Stimulated activated CD8-positive, alpha-beta memory T cell treated with anti-CD3 and anti-CD28 coated beads, Interleukin-15, amount 100 ng/mL, for 24 hours (primary cell): ENCODE measurements around the gene PRF1.
A peak's percentile ranks its signal among the peaks of the same experiment; 100 is the strongest.
"Not testable (repeated sequence)": the region's sequence is repeated elsewhere in the genome, so short reads cannot be mapped to it uniquely, and the experiment has no call there.

ENCODE experiments used
- DNase-seq: peaks from one replicate; pipeline ENCODE4 v3.0.0-alpha.2; 2020; ENCODE audit warnings: low read depth

The PRF1 gene

DNA sequence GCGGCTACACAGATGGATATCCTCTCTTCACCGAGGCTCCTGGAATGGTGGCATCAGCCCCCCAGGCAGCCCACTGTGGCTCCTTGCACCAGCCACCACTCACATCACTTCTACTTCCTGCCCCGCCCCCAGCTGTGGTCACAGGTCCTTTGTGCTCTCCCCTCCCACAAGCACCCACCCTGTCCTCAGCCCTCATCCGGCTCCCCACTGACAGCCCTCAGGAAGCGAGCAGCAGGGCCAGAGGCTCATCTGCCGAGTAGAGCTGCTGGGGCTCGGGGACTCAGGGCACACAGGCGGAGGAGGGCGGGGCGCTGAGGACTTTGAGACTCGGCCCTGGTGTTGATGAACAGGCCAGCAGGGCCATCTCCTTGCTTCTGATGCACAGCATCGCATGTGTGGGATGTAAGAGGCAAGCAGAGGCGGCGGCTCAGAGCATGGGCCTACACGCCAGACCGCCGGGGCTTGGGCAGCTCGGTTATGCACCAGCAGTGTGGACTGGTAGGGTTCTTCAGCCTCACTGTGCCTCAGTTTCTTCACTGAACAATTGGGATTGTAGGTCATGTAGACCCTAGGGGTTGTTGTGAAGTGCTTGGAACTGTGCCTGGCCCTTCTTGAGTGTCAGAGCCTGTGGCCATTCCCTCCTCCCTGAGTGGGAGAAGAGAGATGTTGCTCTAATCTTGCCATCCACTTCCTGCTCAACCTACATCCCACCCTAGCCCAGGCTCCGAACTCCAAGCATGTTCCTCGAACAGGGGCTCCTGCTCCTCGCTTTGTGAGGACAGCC lies at the start of gene PRF1:
Gene PRF1, minus strand, starts transcription at position 77 of the 784 bp plus-strand sequence. CDS start 1,839 bp downstream, outside the sequence.
- peak; percentile 51 for DNase-seq

GRCh38 chr10:70651661-70652060 lies 49.1 kb upstream of the PRF1 start:
- no peak for DNase-seq

DNA sequence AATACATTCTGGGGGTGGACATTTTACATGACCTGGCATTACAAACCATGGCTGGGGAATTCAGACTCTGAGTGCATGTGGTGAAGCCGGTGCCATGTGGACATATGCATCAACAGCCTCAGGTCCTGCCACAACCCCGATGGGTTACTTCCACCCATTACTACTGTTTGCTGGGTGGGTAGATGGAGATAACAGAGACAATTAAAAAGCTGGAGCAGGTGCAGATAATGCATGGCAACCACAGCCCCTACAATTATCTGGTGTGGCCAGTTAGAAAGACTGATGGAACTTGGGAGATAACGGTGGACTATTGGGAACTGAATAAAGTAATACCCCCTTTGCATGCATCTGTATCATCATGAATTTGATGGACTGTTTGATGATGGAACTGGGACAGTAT lies 48.2 kb upstream of the PRF1 start:
- DNase-seq, result no peak

- no peak for DNase-seq
These were observed 47.6 kb upstream of the PRF1 start for GRCh38 chr10:70650104-70650503.

GRCh38 chr10:70649526-70649925 lies 47.0 kb upstream of the PRF1 start:
- no peak for DNase-seq

GRCh38 chr10:70648427-70648826 lies 45.9 kb upstream of the PRF1 start:
- DNase-seq, result no peak

DNA sequence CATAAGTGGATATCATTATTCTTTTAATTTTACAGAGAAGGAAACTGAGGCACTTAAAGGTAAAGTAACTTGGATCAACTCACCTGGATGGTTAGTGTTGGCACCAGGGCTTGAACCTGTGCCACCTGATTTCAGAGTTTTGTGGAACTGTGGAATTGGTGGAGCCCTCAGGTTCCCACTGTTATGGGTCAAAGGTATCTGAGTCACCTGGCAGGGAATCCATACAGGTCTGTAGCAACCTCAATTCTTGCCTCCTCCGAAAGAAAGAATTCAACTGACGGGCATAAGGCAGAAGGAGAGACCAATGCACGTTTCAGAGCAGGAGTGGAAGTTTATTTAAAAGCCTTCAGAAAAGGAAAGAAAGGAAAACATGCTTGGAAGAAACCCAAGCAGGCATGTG lies 44.5 kb upstream of the PRF1 start:
- DNase-seq, result no peak

DNA sequence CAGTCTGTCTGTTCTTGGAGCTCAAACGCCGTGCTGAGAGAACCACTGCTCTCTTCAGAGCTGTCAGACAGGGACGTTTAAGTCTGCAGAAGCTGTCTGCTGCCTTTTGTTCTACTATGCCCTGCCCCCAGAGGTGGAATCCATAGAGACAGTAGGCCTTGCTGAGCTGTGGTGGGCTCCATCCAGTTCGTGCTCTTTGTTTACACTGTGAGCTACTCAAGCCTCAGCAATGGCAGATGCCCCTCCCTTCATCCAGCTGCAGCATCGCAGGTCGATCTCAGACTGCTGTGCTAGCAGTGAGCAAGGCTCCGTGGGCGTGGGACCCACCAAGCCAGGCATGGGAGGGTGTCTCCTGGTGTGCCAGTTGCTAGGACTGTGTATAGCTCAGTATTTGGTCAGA lies 42.4 kb upstream of the PRF1 start:
- not testable (repeated sequence) for DNase-seq

GRCh38 chr10:70643272-70643671 lies 40.7 kb upstream of the PRF1 start:
- not testable (repeated sequence) for DNase-seq

GRCh38 chr10:70639640-70640383 lies 37.3 kb upstream of the PRF1 start:
- not testable (repeated sequence) for DNase-seq

DNA sequence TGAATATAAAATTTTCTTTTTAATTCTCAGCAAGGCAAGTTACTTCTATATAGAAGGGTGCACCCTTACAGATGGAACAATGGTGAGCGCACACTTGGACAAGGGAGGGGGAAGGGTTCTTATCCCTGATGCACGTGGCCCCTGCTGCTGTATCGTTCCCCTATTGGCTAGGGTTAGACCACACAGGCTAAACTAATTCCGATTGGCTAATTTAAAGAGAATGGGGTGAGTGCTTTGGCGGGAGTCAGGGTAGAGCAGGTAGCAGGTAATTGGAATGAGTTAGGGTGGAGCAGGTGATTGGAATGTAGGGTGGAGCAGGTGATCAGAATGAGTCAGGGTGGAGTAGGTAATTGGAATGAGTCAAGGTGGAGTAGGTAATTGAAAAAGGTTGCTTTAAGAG lies 32.0 kb upstream of the PRF1 start:
- DNase-seq, result not testable (repeated sequence)

GRCh38 chr10:70634011-70634410 lies 31.5 kb upstream of the PRF1 start:
- DNase-seq, result no peak

- DNase-seq, result not testable (repeated sequence)
These were observed 29.2 kb upstream of the PRF1 start for GRCh38 chr10:70631735-70632134.

DNA sequence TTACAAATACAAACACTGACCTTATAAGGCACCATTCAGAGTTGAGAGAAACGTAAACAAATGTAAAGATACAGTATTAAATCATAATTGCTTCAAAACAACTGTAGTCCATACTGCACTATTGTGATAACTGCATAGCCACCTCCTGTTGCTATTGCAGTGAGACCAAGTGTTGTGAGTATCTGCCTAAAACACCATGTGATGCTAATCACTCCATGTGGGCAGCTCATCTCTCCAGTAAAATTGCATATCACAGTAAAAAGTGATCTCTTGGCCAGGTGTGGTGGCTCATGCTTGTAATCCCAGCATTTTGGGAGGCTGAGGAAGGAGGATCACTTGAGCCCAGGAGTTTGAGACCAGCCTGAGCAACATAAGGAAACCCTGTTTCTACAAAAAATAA lies 26.8 kb upstream of the PRF1 start:
- DNase-seq, result no peak

GRCh38 chr10:70626056-70626455 lies 23.5 kb upstream of the PRF1 start:
- DNase-seq, result no peak

DNA sequence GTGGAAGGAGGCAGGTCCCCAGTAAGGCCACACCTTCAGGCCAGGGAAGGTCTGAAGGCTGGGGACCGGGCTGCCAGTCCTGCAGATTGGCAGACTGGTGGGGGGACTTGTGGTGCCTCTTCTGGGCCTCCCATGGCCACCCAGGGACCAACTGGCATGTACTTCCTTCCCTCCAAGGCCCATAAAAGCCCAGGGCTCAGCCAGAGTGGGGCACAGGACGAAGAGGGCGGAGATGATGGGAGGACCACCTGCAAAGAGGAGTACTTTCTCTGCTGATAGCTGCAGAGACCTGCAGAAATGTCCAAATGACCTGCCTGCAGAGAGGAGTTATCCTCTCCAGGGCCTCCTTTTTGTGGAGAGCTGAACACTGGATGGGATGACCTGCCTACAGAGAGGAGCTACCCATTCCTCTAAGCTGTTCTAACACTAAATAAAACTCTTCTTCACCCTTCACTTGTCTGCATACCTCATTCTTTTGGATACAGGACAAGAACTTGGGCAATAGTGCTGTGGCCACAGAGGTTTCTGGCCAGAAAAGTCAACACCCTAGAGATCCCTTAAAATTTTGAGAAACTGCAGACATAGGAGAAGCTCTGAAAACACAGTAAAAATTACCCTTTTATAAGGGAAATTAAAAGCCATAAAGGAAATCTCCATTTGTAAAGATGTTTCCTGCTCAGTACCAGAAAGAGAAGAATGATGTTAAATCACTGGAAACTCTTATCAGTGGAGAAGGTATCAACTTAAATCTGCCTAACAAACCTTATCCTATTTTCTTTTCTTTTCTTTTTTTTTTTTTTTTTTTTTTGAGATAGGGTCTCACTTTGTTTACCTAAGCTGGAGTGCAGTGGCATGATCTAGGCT lies 20.7 kb upstream of the PRF1 start:
- no peak for DNase-seq

GRCh38 chr10:70622541-70622940 lies 20.0 kb upstream of the PRF1 start:
- no peak for DNase-seq

DNA sequence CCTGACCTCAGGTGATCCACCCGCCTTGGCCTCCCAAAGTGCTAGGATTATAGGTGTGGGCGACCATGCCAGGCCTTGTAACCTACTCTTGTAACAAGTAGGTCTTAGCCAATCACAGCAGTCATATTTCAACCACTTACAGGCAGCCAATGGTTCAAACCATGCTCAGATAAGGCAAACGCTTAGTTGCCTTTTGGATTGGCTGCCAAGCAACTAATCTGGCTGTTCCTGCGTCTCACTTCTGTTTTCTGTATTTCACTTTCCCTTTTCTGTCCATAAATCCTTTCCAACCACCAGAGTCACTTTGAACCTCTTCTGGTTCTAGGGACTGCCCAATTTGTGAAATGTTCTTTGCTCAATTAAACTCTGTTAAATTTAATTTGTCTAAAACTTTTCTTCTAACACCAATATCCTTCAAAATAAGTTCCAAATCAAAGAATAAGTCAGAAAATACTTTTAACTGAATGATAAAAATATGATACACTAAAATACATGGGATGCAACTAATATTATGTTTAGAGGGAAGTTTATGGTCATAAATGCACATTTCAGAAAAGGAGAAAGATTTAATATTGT lies 19.1 kb upstream of the PRF1 start:
- DNase-seq, result no peak

DNA sequence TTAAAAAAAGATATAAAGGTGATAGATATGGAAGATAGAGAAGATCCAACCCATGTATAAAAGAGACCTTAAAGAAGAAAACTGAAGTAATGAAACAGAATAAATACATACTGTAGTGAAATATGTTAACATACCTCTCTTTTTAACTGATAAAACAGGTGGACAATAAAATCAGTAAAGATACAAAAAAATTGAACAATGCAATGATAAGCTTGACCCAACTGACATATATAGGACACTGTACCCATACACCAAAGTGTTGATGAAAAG lies 17.4 kb upstream of the PRF1 start:
- DNase-seq, result no peak

- DNase-seq, result no peak
These were observed 16.9 kb upstream of the PRF1 start for GRCh38 chr10:70619271-70620019.

DNA sequence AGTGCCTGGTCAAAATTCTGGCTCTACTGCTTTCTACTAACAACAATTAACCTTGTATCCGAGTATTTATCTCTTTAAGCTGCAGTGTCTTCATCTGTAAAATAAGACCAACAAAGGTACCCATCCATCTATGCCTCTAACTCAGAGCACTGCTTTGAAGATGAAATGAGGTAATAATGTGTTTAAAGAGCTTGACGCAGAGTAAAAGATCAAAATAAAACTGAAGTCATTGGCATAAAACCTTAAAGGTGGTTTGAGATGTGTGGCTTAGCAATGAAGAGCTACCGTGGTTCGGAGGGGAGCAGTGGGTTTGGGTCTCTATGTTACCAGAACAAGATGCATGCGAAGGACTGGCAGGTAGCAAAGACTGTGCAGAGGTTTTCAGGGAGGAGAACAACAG lies 16.1 kb upstream of the PRF1 start:
- no peak for DNase-seq
